ENCODE measurements around the gene NKAIN2. TPM values are rescaled to one million over a fixed set of nuclear protein-coding genes. Genes with fewer than 3 reads are reported as not detected.

Gene NKAIN2
- total RNA-seq, 4 donors from 2014 or later = 0.19 TPM; not detected in 3

- DNase-seq = no peak
- Histone ChIP-seq H3K4me3 (no peak overlapping the region), H3K27me3 (no peaks in the 10 kb centered on the region), H3K9me3 (no peaks in the 10 kb centered on the region), H3K4me1 (no peaks in the 10 kb centered on the region), H3K27ac (no peak overlapping the region), H3K36me3 (no peaks in the 10 kb centered on the region)
- TF ChIP-seq POLR2A (IDR thresholded peaks at IDR 0.05) (no peak), CTCF (IDR thresholded peaks at IDR 0.05) (no peak)
- 56 to 60% methylated on average over 2 of the region's 2 CpGs for WGBS, 2 donors
- intact Hi-C loops (cut with DNase I) = no loop called here
Observed at GRCh38 chr6:124613031-124613430, 809.4 kb downstream of the NKAIN2 start.

DNA sequence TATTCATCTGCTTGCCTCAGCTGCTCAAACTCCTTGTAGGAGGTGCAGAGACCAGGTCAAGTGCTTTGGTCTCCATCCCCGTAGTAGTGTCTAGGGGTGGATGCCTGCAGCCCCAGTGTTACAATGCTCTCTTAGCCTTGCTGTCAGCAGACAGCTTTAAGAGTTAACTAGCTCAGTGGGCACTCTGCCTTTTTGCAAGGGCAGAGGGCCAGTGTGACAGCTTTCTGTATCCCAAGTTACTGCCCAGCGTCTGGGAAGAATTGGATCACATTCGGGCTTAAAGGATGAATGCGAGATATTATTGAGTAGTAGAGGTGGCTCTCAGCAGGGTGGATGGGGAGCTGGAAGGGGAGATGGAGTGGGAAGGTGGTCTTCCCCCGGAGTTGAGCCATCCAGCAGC is 818.7 kb downstream of the NKAIN2 start:
- no peaks in the 10 kb centered on the region for H3K36me3 ChIP-seq
- H3K4me1 ChIP-seq = no peaks in the 10 kb centered on the region
- intact Hi-C loops (cut with DNase I) = no loop called here
- H3K27me3 ChIP-seq = no peaks in the 10 kb centered on the region
- H3K27ac ChIP-seq = no peak overlapping the region
- 79 to 80% methylated on average over 4 to 5 of the region's 5 CpGs for WGBS, 2 donors
- no peak for TF ChIP-seq POLR2A (IDR thresholded peaks at IDR 0.05)
- TF ChIP-seq CTCF (IDR thresholded peaks at IDR 0.05) = no peak
- no peaks in the 10 kb centered on the region for H3K9me3 ChIP-seq
- no peak overlapping the region for H3K4me3 ChIP-seq
- no peak for DNase-seq

DNA sequence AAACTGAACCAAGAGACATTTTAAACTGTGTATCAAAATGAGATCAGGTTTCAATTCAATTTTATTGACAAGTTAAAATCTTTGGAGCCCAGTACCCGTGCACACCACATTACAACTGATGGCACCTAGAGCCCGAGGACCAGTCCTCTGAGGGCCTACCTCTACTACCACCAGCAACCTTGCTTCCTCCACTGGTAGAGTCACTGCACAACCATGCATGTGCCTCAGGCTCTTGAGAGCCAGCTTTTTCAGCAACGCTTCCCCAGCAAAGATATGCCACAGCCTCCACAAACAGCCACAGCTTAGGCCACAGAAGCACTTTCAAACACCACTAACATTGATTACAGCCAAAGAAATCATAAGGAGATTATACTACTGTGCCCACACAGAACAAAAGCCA is 830.0 kb downstream of the NKAIN2 start:
- intact Hi-C loops (cut with DNase I) = no loop called here
- H3K4me3 ChIP-seq = no peak overlapping the region
- 65 to 83% methylated on average over 2 to 3 of the region's 3 CpGs for WGBS, 2 donors
- H3K36me3 ChIP-seq = no peaks in the 10 kb centered on the region
- H3K4me1 ChIP-seq = no peaks in the 10 kb centered on the region
- TF ChIP-seq CTCF (IDR thresholded peaks at IDR 0.05) (no peak), POLR2A (IDR thresholded peaks at IDR 0.05) (no peak)
- no peak for DNase-seq
- H3K27me3 ChIP-seq = no peaks in the 10 kb centered on the region
- no peaks in the 10 kb centered on the region for H3K9me3 ChIP-seq
- no peak overlapping the region for H3K27ac ChIP-seq

- Histone ChIP-seq H3K4me1 (no peaks in the 10 kb centered on the region), H3K4me3 (no peak overlapping the region), H3K27ac (no peak overlapping the region), H3K9me3 (no peaks in the 10 kb centered on the region), H3K27me3 (no peaks in the 10 kb centered on the region), H3K36me3 (no peaks in the 10 kb centered on the region)
- no peak for TF ChIP-seq POLR2A (IDR thresholded peaks at IDR 0.05)
- no peak for TF ChIP-seq CTCF (IDR thresholded peaks at IDR 0.05)
- WGBS, 2 donors = 77 to 86% methylated on average over 4 of the region's 4 CpGs
- intact Hi-C loops (cut with DNase I) = no loop called here
- no peak for DNase-seq
Observed at GRCh38 chr6:124640432-124640831, 836.8 kb downstream of the NKAIN2 start.

GRCh38 chr6:124655866-124656265 is 852.2 kb downstream of the NKAIN2 start:
- WGBS, 2 donors = 57 to 67% methylated on average over 1 of the region's 1 CpG

More at GRCh38 chr6:124655866-124656265, 852.2 kb downstream of the NKAIN2 start:
- intact Hi-C loops (cut with DNase I) = no loop called here
- TF ChIP-seq POLR2A (IDR thresholded peaks at IDR 0.05) = no peak
- no peak for TF ChIP-seq CTCF (IDR thresholded peaks at IDR 0.05)
- Histone ChIP-seq H3K27ac (no peak overlapping the region), H3K36me3 (no peaks in the 10 kb centered on the region), H3K4me3 (no peak overlapping the region), H3K9me3 (no peaks in the 10 kb centered on the region), H3K4me1 (no peaks in the 10 kb centered on the region), H3K27me3 (no peaks in the 10 kb centered on the region)
- DNase-seq = no peak
